GM19099 (cell line): Measurements from ENCODE around the gene INSC.

Experiments
- POLR2A ChIP-seq: IDR thresholded peaks from 3 replicates; pipeline ENCODE4 v1.6.1; 2011; ENCODE audit warnings: low read depth; ENCODE audit not compliant: insufficient read length; ENCODE audit errors: extremely low read depth

Gene INSC

GRCh38 chr11:15104166-15104565 lies 10.6 kb upstream of the INSC start:
- TF ChIP-seq POLR2A: no peak

GRCh38 chr11:15106201-15106965 lies 8.3 kb upstream of the INSC start:
- no peak for TF ChIP-seq POLR2A

- no peak for TF ChIP-seq POLR2A
Observed at GRCh38 chr11:15107730-15108515, 6.8 kb upstream of the INSC start.

- TF ChIP-seq POLR2A: no peak
Observed at GRCh38 chr11:15108592-15109130, 6.1 kb upstream of the INSC start.

GRCh38 chr11:15109602-15110001 lies 5.1 kb upstream of the INSC start:
- no peak for TF ChIP-seq POLR2A

- TF ChIP-seq POLR2A: no peak
Observed at GRCh38 chr11:15111215-15111614, 3.5 kb upstream of the INSC start.

GRCh38 chr11:15112131-15112541 lies 2.6 kb upstream of the INSC start:
- TF ChIP-seq POLR2A: no peak

GRCh38 chr11:15113381-15113780 lies 1.3 kb upstream of the INSC start:
- TF ChIP-seq POLR2A: no peak

- TF ChIP-seq POLR2A: no peak
Observed at GRCh38 chr11:15115686-15116085, 963 bp downstream of the INSC start.

- TF ChIP-seq POLR2A: no peak
Observed at GRCh38 chr11:15117751-15118150, 3.0 kb downstream of the INSC start.

- TF ChIP-seq POLR2A: no peak
Observed at GRCh38 chr11:15118431-15118830, 3.7 kb downstream of the INSC start.

- TF ChIP-seq POLR2A: no peak
Observed at GRCh38 chr11:15119352-15119751, 4.6 kb downstream of the INSC start.

GRCh38 chr11:15119826-15120225 lies 5.1 kb downstream of the INSC start:
- TF ChIP-seq POLR2A: no peak

GRCh38 chr11:15123849-15124248 lies 9.1 kb downstream of the INSC start:
- TF ChIP-seq POLR2A: no peak

- TF ChIP-seq POLR2A: no peak
Observed at GRCh38 chr11:15124528-15124927, 9.8 kb downstream of the INSC start.

- no peak for TF ChIP-seq POLR2A
Observed at GRCh38 chr11:15127341-15127740, 12.6 kb downstream of the INSC start.
